HFFc6 (cell line): ENCODE measurements around the gene TMEM178B. TPM values are rescaled to one million over a fixed set of nuclear protein-coding genes. Genes with fewer than 3 reads are reported as not detected.

Experiments used
- DNase-seq: peaks from one replicate; pipeline ENCODE4 v3.0.0-alpha.2; 2018
- H3K27ac Mint-ChIP-seq: 2 replicates; pipeline ENCODE4 v1.8.0; 2020; ENCODE audit warnings: mild to moderate bottlenecking, mixed read lengths
- H3K27me3 Mint-ChIP-seq: 2 replicates; pipeline ENCODE4 v1.8.0; 2021; ENCODE audit warnings: mild to moderate bottlenecking, moderate library complexity, mixed read lengths; ENCODE audit not compliant: insufficient read depth
- H3K36me3 Mint-ChIP-seq: 2 replicates; pipeline ENCODE4 v1.8.0; 2021; ENCODE audit warnings: low read depth, mixed read lengths
- H3K4me1 Mint-ChIP-seq: 2 replicates; pipeline ENCODE4 v1.8.0; 2020; ENCODE audit warnings: low read depth, mixed read lengths
- H3K4me3 Mint-ChIP-seq: 2 replicates; pipeline ENCODE4 v1.8.0; 2020; ENCODE audit warnings: mild to moderate bottlenecking, moderate library complexity, mixed read lengths
- H3K9me3 Mint-ChIP-seq: 2 replicates; pipeline ENCODE4 v1.8.0; 2020; ENCODE audit warnings: mild to moderate bottlenecking, mixed read lengths
- total RNA-seq, 6 experiments: library from RNA; stranded (reverse); fragmentation: NEBNext Ultra II Directional; extraction: Animal tissue kit (Norgen Biotek cat#: 25700); gene quantifications; 2 replicates in 1 of 6; 3 replicates in 5 of 6; pipeline ENCODE4 v1.2.3, GENCODE V29; 2021
- TF ChIP-seq, protein P1 (sequence below): fragments of 200-600 bp; sonication (generic); IDR thresholded peaks from 2 replicates; pipeline ENCODE4 v1.5.0; 2021; ENCODE audit warnings: antibody characterized with exemption, mild to moderate bottlenecking

Gene TMEM178B
- total RNA-seq, 6 experiments from 2014 or later, result 2.8 to 8.4 (median 6.6) TPM

DNA sequence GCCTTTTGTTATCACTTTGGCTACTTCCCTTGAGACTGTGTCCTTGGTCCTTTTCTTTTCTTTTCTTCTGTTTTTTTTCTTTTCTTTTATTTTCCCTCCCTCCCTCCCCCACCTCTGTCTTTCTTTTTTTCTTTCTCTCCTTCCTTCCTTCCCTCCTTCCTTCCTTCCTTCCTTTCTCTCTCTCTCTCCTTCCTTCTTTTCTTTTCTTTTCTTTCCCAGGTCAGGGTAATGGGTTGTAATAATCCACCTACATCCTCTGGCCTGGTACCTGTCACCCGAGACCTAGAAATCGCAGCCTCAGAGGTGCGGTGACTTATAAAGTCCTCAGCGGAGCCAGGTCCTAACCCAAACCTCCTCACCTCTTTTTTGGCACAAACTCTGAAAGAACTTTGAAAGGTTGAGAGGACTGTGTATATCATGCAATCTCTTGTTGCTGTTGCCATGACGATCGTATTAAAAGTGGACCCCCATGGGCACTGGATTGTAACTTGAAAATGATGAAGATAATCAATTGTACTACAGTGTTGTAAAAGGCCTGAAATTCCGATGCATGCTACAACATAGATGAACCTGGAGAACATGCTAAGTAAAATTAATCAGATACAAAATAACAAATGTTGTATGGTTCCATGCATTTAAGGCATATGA is 336.6 kb downstream of the TMEM178B start:
- Mint-ChIP-seq H3K9me3 (peaks cover 19% of the 10 kb centered on the region), H3K27me3 (peaks cover 4% of the 10 kb centered on the region), H3K4me1 (no peaks in the 10 kb centered on the region), H3K4me3 (no peak overlapping the region), H3K36me3 (no peaks in the 10 kb centered on the region), H3K27ac (no peak overlapping the region)
- TF ChIP-seq, protein P1, sequence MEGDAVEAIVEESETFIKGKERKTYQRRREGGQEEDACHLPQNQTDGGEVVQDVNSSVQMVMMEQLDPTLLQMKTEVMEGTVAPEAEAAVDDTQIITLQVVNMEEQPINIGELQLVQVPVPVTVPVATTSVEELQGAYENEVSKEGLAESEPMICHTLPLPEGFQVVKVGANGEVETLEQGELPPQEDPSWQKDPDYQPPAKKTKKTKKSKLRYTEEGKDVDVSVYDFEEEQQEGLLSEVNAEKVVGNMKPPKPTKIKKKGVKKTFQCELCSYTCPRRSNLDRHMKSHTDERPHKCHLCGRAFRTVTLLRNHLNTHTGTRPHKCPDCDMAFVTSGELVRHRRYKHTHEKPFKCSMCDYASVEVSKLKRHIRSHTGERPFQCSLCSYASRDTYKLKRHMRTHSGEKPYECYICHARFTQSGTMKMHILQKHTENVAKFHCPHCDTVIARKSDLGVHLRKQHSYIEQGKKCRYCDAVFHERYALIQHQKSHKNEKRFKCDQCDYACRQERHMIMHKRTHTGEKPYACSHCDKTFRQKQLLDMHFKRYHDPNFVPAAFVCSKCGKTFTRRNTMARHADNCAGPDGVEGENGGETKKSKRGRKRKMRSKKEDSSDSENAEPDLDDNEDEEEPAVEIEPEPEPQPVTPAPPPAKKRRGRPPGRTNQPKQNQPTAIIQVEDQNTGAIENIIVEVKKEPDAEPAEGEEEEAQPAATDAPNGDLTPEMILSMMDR, result no peak
- DNase-seq, result no peak

DNA sequence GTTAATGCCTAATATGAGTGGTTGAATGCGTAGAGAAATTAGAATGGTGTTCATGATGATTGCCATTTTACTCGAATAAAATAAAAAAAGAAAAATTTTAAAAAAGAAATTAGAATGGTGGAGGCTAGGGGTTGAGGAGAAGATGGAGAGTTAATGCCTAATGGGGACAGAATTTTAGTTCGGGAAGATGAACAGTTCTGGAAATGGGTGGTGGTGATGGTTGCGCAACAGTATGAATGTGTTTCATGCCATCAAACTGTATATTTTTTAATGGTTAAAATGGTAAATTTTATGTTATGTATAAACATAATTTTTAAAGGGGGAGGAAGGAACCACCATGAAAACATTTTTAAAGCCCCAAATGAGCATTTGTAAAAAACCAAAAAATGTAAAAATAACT is 337.3 kb downstream of the TMEM178B start:
- no peak for DNase-seq
- Mint-ChIP-seq H3K36me3 (no peaks in the 10 kb centered on the region), H3K27me3 (peaks cover 6% of the 10 kb centered on the region), H3K4me1 (no peaks in the 10 kb centered on the region), H3K27ac (no peak overlapping the region), H3K4me3 (no peak overlapping the region), H3K9me3 (peaks cover 17% of the 10 kb centered on the region)
- TF ChIP-seq, protein P1, result no peak

DNA sequence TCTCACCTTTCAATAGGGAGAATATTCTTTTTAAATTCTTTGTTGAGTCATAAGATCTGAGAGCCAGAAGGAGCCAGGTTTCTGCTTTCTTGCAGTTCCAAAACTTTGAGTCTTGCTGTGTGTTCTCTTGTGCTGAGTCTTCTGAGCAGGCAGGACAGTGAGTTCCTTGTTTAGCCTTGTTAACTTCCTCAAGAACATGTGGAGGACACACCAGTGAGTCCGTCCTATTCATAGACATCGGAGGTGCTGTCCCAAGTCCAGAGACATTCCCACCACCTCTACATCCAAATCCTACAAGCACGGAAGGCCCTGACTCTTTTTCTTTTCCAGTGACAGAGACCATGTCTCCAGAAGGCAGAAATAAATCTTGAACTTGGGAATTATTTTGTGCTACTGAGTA is 342.1 kb downstream of the TMEM178B start:
- Mint-ChIP-seq H3K9me3 (peaks cover 11% of the 10 kb centered on the region), H3K36me3 (no peaks in the 10 kb centered on the region), H3K27me3 (peaks cover 6% of the 10 kb centered on the region), H3K4me3 (no peak overlapping the region), H3K4me1 (no peaks in the 10 kb centered on the region), H3K27ac (no peak overlapping the region)
- no peak for DNase-seq
- TF ChIP-seq, protein P1, result no peak

DNA sequence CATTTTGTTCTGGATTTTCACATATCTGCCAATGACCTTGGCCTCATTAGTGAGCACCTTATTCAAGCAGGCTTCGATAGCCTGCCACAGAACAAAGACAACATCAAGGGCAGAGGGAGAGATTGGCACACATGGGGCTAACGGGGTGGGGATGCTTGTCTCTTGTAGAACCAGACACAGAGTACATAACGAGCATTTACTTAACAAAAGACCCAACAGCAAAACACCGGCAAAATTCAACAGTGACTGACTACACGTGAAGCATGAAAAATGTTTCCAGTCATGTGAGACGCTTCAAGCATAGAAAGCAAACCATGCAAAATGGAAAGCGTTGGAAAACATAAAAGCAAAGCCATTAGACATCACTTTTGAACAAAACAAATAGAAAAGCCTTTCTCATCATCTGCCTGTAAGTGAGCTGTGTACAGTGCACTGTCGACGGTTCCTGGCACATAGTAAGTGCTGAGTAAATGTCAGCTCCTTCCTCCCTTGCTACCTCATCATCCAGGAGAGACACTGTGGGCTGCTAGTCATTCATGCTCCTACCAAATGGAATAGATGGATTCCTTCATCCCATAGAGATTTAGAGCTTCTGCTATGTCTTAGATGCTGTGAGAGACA is 342.9 kb downstream of the TMEM178B start:
- Mint-ChIP-seq H3K27me3 (peaks cover 6% of the 10 kb centered on the region), H3K36me3 (no peaks in the 10 kb centered on the region), H3K27ac (no peak overlapping the region), H3K9me3 (peaks cover 11% of the 10 kb centered on the region), H3K4me3 (no peak overlapping the region), H3K4me1 (no peaks in the 10 kb centered on the region)
- DNase-seq, result no peak
- TF ChIP-seq, protein P1, result no peak

DNA sequence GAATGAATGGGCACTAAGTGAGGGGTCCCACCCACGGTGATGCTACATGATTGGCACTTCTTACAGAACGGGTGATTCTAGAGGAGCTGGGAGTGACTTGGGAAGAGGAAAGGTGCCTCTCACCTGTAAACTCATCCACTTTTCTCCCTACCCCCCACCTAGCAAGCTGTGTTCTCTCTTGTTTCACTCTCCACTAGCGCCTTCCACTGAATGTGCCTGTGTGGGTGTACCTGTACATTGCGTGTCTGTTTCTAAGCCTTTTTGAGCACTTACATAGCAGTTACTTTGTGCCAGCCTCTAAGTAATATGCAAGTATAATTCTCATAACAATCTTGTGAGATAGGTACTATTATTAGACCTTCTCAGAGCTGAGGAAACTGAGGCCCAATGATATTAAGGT is 343.6 kb downstream of the TMEM178B start:
- H3K4me3 Mint-ChIP-seq, result no peak overlapping the region
- H3K27ac Mint-ChIP-seq, result no peak overlapping the region
- no peaks in the 10 kb centered on the region for H3K4me1 Mint-ChIP-seq
- peaks cover 7% of the 10 kb centered on the region for H3K9me3 Mint-ChIP-seq
- peaks cover 8% of the 10 kb centered on the region; the same call in 1 of the 2 replicates for H3K27me3 Mint-ChIP-seq
- no peaks in the 10 kb centered on the region for H3K36me3 Mint-ChIP-seq
- TF ChIP-seq, protein P1, result no peak
- no peak for DNase-seq
